Activated T-helper 2 cell treated with anti-CD3 and anti-CD28 coated beads, Interferon-gamma antibody, Interleukin-2, Interleukin-4, amounts not matched to agents 10 μg/mL and 5 μg/mL and 100 μg/mL, durations not matched to agents 14 hours and 24 hours and 36 hours (primary cell): ENCODE data around the gene TAS2R16. TPM values are rescaled to one million over a fixed set of nuclear protein-coding genes. Genes with fewer than 3 reads are reported as not detected.

Source experiments
- DNase-seq: peaks from one replicate; pipeline ENCODE4 v3.0.0; 2021; ENCODE audit warnings: low spot score
- H3K27ac Mint-ChIP-seq: one replicate; pipeline ENCODE4 v1.8.0; 2021; ENCODE audit warnings: mixed read lengths
- H3K27me3 Mint-ChIP-seq: one replicate; pipeline ENCODE4 v1.8.0; 2021; ENCODE audit warnings: low read depth, mixed read lengths
- H3K36me3 Mint-ChIP-seq: one replicate; pipeline ENCODE4 v1.8.0; 2021; ENCODE audit warnings: low read depth, mixed read lengths
- H3K4me1 Mint-ChIP-seq: one replicate; pipeline ENCODE4 v1.8.0; 2021; ENCODE audit warnings: low read depth, mixed read lengths
- H3K4me3 Mint-ChIP-seq: one replicate; pipeline ENCODE4 v1.8.0; 2021; ENCODE audit warnings: low read depth, mild to moderate bottlenecking, moderate library complexity, mixed read lengths
- H3K9me3 Mint-ChIP-seq: one replicate; pipeline ENCODE4 v1.8.0; 2021; ENCODE audit warnings: mixed read lengths
- intact Hi-C: fragments of 100-400 bp; cut with micrococcal nuclease; formaldehyde crosslinking; loops from one replicate; pipeline ENCODE4 v1.15.1; 2023
- total RNA-seq: library from RNA; stranded (reverse); gene quantifications from 2 replicates; pipeline ENCODE4 v1.2.3, GENCODE V29; 2022

Gene TAS2R16, protein sequence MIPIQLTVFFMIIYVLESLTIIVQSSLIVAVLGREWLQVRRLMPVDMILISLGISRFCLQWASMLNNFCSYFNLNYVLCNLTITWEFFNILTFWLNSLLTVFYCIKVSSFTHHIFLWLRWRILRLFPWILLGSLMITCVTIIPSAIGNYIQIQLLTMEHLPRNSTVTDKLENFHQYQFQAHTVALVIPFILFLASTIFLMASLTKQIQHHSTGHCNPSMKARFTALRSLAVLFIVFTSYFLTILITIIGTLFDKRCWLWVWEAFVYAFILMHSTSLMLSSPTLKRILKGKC
- not detected in 2 replicates for total RNA-seq

- H3K9me3 Mint-ChIP-seq, result no peaks in the 10 kb centered on the region
- H3K27me3 Mint-ChIP-seq, result no peaks in the 10 kb centered on the region
- H3K4me3 Mint-ChIP-seq, result no peak within 1 kb of the TSS
- no peaks in the 10 kb centered on the region for H3K4me1 Mint-ChIP-seq
- intact Hi-C loops, result no loop called here
- DNase-seq, result no peak
- H3K27ac Mint-ChIP-seq, result no peak within 1 kb of the TSS
- no peaks in the 10 kb centered on the region for H3K36me3 Mint-ChIP-seq
Measured at GRCh38 chr7:122995600-122995999, at the start of gene TAS2R16. TSS of gene TAS2R16 (minus strand) at chr7:122995700. CDS start at chr7:122995634, 66 bp downstream.

GRCh38 chr7:123043642-123044041 is 48.1 kb upstream of the TAS2R16 start:
- H3K27ac Mint-ChIP-seq, result no peak overlapping the region
- H3K4me1 Mint-ChIP-seq, result no peaks in the 10 kb centered on the region
- H3K27me3 Mint-ChIP-seq, result no peaks in the 10 kb centered on the region
- peaks cover 17% of the 10 kb centered on the region for H3K9me3 Mint-ChIP-seq
- intact Hi-C loops, result no loop called here
- no peak overlapping the region for H3K4me3 Mint-ChIP-seq
- no peaks in the 10 kb centered on the region for H3K36me3 Mint-ChIP-seq
- DNase-seq, result no peak

- H3K36me3 Mint-ChIP-seq, result no peaks in the 10 kb centered on the region
- no peak for DNase-seq
Measured at GRCh38 chr7:123041101-123041500, 45.6 kb upstream of the TAS2R16 start.

GRCh38 chr7:123039269-123039668 is 43.8 kb upstream of the TAS2R16 start:
- Mint-ChIP-seq H3K9me3 (peaks cover 12% of the 10 kb centered on the region), H3K36me3 (no peaks in the 10 kb centered on the region), H3K27me3 (no peaks in the 10 kb centered on the region), H3K4me3 (no peak overlapping the region), H3K4me1 (no peaks in the 10 kb centered on the region), H3K27ac (no peak overlapping the region)
- DNase-seq, result no peak
- intact Hi-C loops, result no loop called here

More at GRCh38 chr7:123041101-123041500, 45.6 kb upstream of the TAS2R16 start:
- H3K4me1 Mint-ChIP-seq, result no peaks in the 10 kb centered on the region
- H3K4me3 Mint-ChIP-seq, result no peak overlapping the region
- H3K27ac Mint-ChIP-seq, result no peak overlapping the region
- peaks cover 15% of the 10 kb centered on the region for H3K9me3 Mint-ChIP-seq
- no peaks in the 10 kb centered on the region for H3K27me3 Mint-ChIP-seq
- intact Hi-C loops, result no loop called here

GRCh38 chr7:123034106-123034505 is 38.6 kb upstream of the TAS2R16 start:
- Mint-ChIP-seq H3K9me3 (peaks cover 19% of the 10 kb centered on the region), H3K4me1 (no peaks in the 10 kb centered on the region), H3K36me3 (no peaks in the 10 kb centered on the region), H3K27ac (no peak overlapping the region), H3K4me3 (no peak overlapping the region), H3K27me3 (no peaks in the 10 kb centered on the region)
- intact Hi-C loops, result no loop called here
- DNase-seq, result no peak

DNA sequence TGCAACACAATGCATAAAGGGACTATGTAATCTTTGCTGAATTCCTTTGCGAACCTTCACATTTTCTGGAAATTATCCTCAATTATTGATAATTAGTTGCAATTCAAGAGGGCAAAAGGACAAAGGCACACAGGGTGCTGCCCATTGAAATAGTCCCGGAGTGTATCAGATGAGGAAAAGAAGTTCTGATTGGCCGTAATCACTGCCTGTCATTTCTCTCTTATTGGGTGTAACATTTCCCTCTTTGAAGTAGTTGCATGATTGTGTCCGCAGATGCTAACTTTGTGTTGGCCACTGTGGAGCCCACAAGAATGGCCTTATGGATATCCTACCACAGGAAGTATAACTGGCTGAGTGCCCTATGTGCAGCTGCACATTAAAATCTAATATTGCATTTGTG is 35.1 kb upstream of the TAS2R16 start:
- Mint-ChIP-seq H3K4me1 (no peaks in the 10 kb centered on the region), H3K27me3 (no peaks in the 10 kb centered on the region), H3K36me3 (no peaks in the 10 kb centered on the region), H3K4me3 (no peak overlapping the region), H3K9me3 (peaks cover 18% of the 10 kb centered on the region), H3K27ac (no peak overlapping the region)
- DNase-seq, result no peak
- intact Hi-C loops, result no loop called here

DNA sequence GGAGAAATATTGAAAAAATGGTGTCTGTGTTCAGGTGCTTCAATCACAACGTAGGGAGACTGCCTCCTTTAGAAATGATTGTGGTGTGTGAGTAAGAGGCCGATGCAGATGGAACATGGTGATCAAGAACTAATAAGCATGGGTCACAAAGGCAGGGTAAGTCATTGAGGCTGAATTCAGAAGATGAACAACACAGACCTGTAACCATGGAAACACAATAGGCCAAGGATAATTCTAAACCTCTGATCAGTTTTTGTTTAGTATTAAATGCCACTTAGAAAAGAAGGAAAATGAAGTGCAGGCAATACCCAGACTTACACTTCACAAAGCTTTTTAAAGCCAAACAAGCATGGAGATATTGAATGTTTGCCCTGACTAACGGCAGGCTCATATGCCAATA is 32.8 kb upstream of the TAS2R16 start:
- Mint-ChIP-seq H3K27ac (no peak overlapping the region), H3K4me3 (no peak overlapping the region)
- intact Hi-C loops, result no loop called here

DNA sequence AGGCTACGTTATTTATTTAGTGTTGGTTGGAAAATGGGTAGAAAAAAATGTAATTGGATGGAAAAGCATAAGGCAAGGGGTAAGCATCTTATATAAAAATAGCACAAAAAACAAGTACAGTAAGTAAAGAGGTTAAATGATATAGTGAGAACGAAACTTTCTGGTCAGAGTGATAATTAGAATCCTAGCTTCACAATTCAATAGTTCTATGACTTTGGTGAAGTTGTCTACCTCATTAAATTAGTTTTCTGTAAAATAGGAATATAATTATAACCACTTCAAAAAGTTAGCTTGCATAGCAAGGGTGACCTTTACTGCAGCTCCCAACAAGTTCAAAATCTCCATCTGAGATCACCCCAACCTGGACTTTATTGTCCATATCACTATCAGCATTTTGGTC is 30.8 kb upstream of the TAS2R16 start:
- Mint-ChIP-seq H3K27me3 (no peaks in the 10 kb centered on the region), H3K4me3 (no peak overlapping the region), H3K27ac (no peak overlapping the region), H3K4me1 (no peaks in the 10 kb centered on the region), H3K36me3 (no peaks in the 10 kb centered on the region), H3K9me3 (peaks cover 11% of the 10 kb centered on the region)
- intact Hi-C loops, result no loop called here
- DNase-seq, result no peak

More for the DNA sequence above, 32.8 kb upstream of the TAS2R16 start:
- Mint-ChIP-seq H3K27me3 (no peaks in the 10 kb centered on the region), H3K36me3 (no peaks in the 10 kb centered on the region), H3K4me1 (no peaks in the 10 kb centered on the region), H3K9me3 (peaks cover 11% of the 10 kb centered on the region)
- DNase-seq, result no peak

- no peak overlapping the region for H3K4me3 Mint-ChIP-seq
- no peaks in the 10 kb centered on the region for H3K36me3 Mint-ChIP-seq
- H3K27ac Mint-ChIP-seq, result no peak overlapping the region
- peaks cover 12% of the 10 kb centered on the region for H3K9me3 Mint-ChIP-seq
- intact Hi-C loops, result no loop called here
- H3K4me1 Mint-ChIP-seq, result no peaks in the 10 kb centered on the region
- DNase-seq, result no peak
- H3K27me3 Mint-ChIP-seq, result no peaks in the 10 kb centered on the region
Measured at GRCh38 chr7:123024989-123025758, 29.7 kb upstream of the TAS2R16 start.

GRCh38 chr7:123023126-123023525 is 27.6 kb upstream of the TAS2R16 start:
- H3K27ac Mint-ChIP-seq, result no peak overlapping the region
- no peaks in the 10 kb centered on the region for H3K27me3 Mint-ChIP-seq
- no peaks in the 10 kb centered on the region for H3K4me1 Mint-ChIP-seq
- intact Hi-C loops, result no loop called here
- DNase-seq, result no peak
- H3K36me3 Mint-ChIP-seq, result no peaks in the 10 kb centered on the region
- peaks cover 10% of the 10 kb centered on the region for H3K9me3 Mint-ChIP-seq
- no peak overlapping the region for H3K4me3 Mint-ChIP-seq

DNA sequence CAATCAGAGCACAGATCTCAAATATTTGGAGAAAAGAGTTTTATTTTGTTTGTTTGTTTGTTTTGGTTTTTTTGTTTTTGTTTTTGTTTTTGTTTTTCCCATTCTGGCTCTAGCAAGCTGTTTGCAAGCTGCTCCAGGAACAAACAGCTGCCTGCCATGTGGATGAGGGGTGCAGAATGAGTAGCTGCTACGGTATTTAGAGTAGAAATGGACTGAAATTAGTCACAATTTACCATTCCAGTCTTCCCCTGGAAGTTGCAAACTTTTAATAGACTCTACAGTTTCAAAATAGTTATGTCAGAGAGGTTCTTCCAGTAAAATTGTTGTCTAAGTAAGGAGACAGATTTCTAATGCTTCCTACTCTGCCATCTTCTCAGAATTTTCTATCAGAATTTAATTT is 27.1 kb upstream of the TAS2R16 start:
- H3K4me1 Mint-ChIP-seq, result no peaks in the 10 kb centered on the region
- H3K9me3 Mint-ChIP-seq, result peaks cover 11% of the 10 kb centered on the region
- no peaks in the 10 kb centered on the region for H3K36me3 Mint-ChIP-seq
- no peak overlapping the region for H3K4me3 Mint-ChIP-seq
- no peaks in the 10 kb centered on the region for H3K27me3 Mint-ChIP-seq
- intact Hi-C loops, result no loop called here
- no peak for DNase-seq
- no peak overlapping the region for H3K27ac Mint-ChIP-seq

GRCh38 chr7:123012435-123012834 is 16.9 kb upstream of the TAS2R16 start:
- Mint-ChIP-seq H3K4me1 (no peaks in the 10 kb centered on the region), H3K4me3 (no peak overlapping the region), H3K36me3 (no peaks in the 10 kb centered on the region), H3K9me3 (peaks cover 11% of the 10 kb centered on the region), H3K27ac (no peak overlapping the region), H3K27me3 (no peaks in the 10 kb centered on the region)
- no peak for DNase-seq
- intact Hi-C loops, result no loop called here

DNA sequence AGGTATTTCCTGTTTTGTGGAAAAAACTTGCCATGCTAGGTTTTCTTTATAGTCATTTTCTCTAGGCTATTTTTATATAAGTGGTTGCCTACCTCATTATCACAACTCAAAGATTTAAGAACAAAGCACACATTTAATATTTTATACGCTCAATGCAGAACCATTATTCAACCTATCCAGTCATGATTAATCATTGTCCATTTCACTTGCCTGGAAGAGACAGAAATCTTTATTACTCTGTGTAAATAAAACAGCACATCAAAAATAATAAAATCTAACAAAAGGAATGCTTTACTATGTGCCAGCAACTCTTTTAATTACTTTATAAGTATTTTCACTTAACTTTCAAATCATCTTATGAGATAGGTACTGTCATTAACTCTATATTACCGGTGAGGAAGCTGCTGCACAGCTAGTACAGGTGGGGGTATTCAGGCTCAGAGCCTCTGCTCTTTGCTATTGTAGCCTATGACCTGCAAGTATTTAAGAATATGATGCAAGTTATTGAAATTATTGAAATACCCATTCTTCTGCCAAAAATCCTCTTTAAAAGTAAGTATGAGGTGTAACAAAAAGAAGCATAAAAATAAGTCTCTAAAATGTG is 16.4 kb upstream of the TAS2R16 start:
- DNase-seq, result no peak
- Mint-ChIP-seq H3K36me3 (no peaks in the 10 kb centered on the region), H3K27ac (no peak overlapping the region), H3K9me3 (peaks cover 11% of the 10 kb centered on the region), H3K4me3 (no peak overlapping the region), H3K27me3 (no peaks in the 10 kb centered on the region), H3K4me1 (no peaks in the 10 kb centered on the region)
- intact Hi-C loops, result no loop called here
